Breast epithelium (tissue), 4 donors: Measurements from ENCODE around the gene PAPPA. TPM values are rescaled to one million over a fixed set of nuclear protein-coding genes. Genes with fewer than 3 reads are reported as not detected.

Source experiments
- DNase-seq, 2 donors: peaks; one replicate each; pipeline ENCODE4 v3.0.0-alpha.2; 2019; ENCODE audit warnings: low spot score in 2 of 2
- H3K27ac ChIP-seq, 2 donors: fragments of 200-600 bp; sonication (generic) in 1 of 2; one replicate each; pipeline ENCODE4 v1.5.1; 2016 to 2019; ENCODE audit warnings: mild to moderate bottlenecking in 1 of 2
- H3K27me3 ChIP-seq, 2 donors: fragments of 200-600 bp; sonication (generic) in 1 of 2; one replicate each; pipeline versions ENCODE4 v1.5.1 to v1.6.0; 2017 to 2019; ENCODE audit warnings: control low read depth in 1 of 2, mild to moderate bottlenecking in 1 of 2
- H3K36me3 ChIP-seq: fragments of 200-600 bp; one replicate; pipeline ENCODE4 v1.5.1; 2019
- H3K4me1 ChIP-seq, 2 donors: fragments of 200-600 bp; sonication (generic); one replicate each; pipeline ENCODE4 v1.5.1; 2016 to 2019; ENCODE audit warnings: control low read depth in 1 of 2
- H3K4me3 ChIP-seq, 3 donors: fragments of 200-600 bp; sonication (generic); 1 replicate in 2 of 3; 2 replicates in 1 of 3; pipeline ENCODE4 v1.5.1; 2016 to 2019; ENCODE audit warnings: mild to moderate bottlenecking in 3 of 3, moderate library complexity in 2 of 3
- H3K9me3 ChIP-seq, 2 donors: fragments of 200-600 bp; sonication (generic) in 1 of 2; one replicate each; pipeline ENCODE4 v1.5.1; 2016 to 2019; ENCODE audit warnings: control low read depth in 1 of 2
- POLR2A ChIP-seq: fragments of 450-650 bp; IDR thresholded peaks from one replicate; pipeline ENCODE4 v1.6.1; 2016; ENCODE audit warnings: antibody characterized with exemption, mild to moderate bottlenecking, moderate library complexity
- POLR2AphosphoS5 ChIP-seq, 3 donors: sonication (generic); formaldehyde crosslinking; IDR thresholded peaks; one replicate each; pipeline ENCODE4 v1.6.1; 2017; ENCODE audit warnings: antibody characterized with exemption in 3 of 3
- intact Hi-C: fragments of 100-400 bp; cut with DNase I; formaldehyde crosslinking; loops from one replicate; pipeline ENCODE4 v1.15.1; 2023; ENCODE audit warnings: low total_unique reads
- total RNA-seq, 3 donors: library from RNA; depleted of rRNA; stranded (reverse); fragments of >200 nt; gene quantifications; one replicate each; pipeline ENCODE4 v1.1.0, GENCODE V29; 2016
- TF ChIP-seq, protein P1 (sequence below), 3 donors: fragments of 450-650 bp; IDR thresholded peaks; one replicate each; pipeline ENCODE4 v1.5.1; 2016 to 2017; ENCODE audit warnings: antibody characterized with exemption in 3 of 3, mild to moderate bottlenecking in 3 of 3, moderate library complexity in 3 of 3

Gene PAPPA
- total RNA-seq, 3 donors from 2014 or later, result 2.6 to 3.4 (median 3.4) TPM

- TF ChIP-seq POLR2A, result no peak
- no peak for TF ChIP-seq POLR2AphosphoS5 (IDR thresholded peaks at IDR 0.05)
- Histone ChIP-seq H3K4me1 (no peaks in the 10 kb centered on the region), H3K4me3 (no peak overlapping the region), H3K9me3 (no peaks in the 10 kb centered on the region), H3K27me3 (no peaks in the 10 kb centered on the region), H3K27ac (no peak overlapping the region), H3K36me3 (no peaks in the 10 kb centered on the region)
- intact Hi-C loops, result no loop called here
- no peak for DNase-seq
These were observed 38.2 kb downstream of the PAPPA start for GRCh38 chr9:116191576-116192415.

- Histone ChIP-seq H3K4me1 (no peaks in the 10 kb centered on the region), H3K27ac (no peak overlapping the region), H3K27me3 (no peaks in the 10 kb centered on the region), H3K4me3 (no peak overlapping the region), H3K9me3 (no peaks in the 10 kb centered on the region), H3K36me3 (no peaks in the 10 kb centered on the region)
- no peak for DNase-seq
- intact Hi-C loops, result no loop called here
- TF ChIP-seq POLR2A, result no peak
- TF ChIP-seq POLR2AphosphoS5 (IDR thresholded peaks at IDR 0.05), result no peak
- TF ChIP-seq, protein P1, sequence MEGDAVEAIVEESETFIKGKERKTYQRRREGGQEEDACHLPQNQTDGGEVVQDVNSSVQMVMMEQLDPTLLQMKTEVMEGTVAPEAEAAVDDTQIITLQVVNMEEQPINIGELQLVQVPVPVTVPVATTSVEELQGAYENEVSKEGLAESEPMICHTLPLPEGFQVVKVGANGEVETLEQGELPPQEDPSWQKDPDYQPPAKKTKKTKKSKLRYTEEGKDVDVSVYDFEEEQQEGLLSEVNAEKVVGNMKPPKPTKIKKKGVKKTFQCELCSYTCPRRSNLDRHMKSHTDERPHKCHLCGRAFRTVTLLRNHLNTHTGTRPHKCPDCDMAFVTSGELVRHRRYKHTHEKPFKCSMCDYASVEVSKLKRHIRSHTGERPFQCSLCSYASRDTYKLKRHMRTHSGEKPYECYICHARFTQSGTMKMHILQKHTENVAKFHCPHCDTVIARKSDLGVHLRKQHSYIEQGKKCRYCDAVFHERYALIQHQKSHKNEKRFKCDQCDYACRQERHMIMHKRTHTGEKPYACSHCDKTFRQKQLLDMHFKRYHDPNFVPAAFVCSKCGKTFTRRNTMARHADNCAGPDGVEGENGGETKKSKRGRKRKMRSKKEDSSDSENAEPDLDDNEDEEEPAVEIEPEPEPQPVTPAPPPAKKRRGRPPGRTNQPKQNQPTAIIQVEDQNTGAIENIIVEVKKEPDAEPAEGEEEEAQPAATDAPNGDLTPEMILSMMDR (IDR thresholded peaks at IDR 0.05), result no peak
These were observed 40.0 kb downstream of the PAPPA start for GRCh38 chr9:116193636-116194035.

DNA sequence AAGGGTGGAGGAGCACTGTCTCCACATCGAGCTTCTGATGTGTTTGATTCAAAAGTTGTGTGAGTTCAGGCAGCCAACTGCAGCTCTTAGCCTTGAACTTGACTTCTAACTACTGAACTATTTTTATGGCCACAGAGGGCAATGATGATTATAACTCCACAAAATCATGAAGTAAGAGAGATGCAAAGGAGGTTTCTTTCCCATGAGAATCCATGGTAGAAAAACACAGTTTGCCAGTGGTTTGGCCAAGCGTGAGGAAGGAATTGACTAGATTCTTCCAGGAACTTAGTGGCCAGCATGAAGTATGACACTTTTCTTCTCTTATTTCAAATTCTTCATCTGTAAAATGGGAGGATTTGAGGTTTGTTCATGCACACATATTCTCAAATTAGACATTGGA, 43.2 kb downstream of the PAPPA start:
- Histone ChIP-seq H3K4me3 (no peak overlapping the region), H3K4me1 (no peaks in the 10 kb centered on the region), H3K27ac (no peak overlapping the region), H3K27me3 (no peaks in the 10 kb centered on the region), H3K36me3 (no peaks in the 10 kb centered on the region), H3K9me3 (no peaks in the 10 kb centered on the region)
- no peak for DNase-seq
- TF ChIP-seq, protein P1 (IDR thresholded peaks at IDR 0.05), result no peak
- intact Hi-C loops, result no loop called here

DNA sequence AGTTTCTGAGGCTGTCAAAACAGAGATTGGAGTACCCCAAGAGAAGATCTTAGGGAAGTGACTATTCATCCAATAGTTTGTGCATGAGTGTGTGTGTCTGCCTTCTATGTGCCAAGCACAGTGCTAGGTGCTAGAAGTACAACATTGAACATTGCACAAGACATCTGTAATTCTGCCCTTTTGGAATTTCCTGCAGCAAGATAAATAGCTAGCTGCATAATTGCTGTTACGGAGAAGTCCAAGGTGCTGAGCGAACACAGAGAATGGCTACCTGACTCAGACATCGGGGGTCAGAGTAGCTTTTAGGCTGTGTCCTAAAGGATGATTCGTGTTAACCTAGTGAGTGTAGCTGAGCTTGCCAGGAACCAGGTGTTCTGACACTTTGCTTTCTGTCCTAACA, 44.8 kb downstream of the PAPPA start:
- intact Hi-C loops, result no loop called here

GRCh38 chr9:116202219-116202912, 48.8 kb downstream of the PAPPA start:
- peak in 1 of 2 donors; percentile 21 for DNase-seq
- Histone ChIP-seq H3K36me3 (no peaks in the 10 kb centered on the region), H3K4me1 (no peaks in the 10 kb centered on the region), H3K4me3 (no peak overlapping the region), H3K27me3 (no peaks in the 10 kb centered on the region), H3K9me3 (no peaks in the 10 kb centered on the region), H3K27ac (no peak overlapping the region)
- TF ChIP-seq POLR2A (no peak), POLR2AphosphoS5 (IDR thresholded peaks at IDR 0.05) (no peak)
- TF ChIP-seq, protein P1 (IDR thresholded peaks at IDR 0.05), result no peak
- intact Hi-C loops, result no loop called here

More for the DNA sequence above, 44.8 kb downstream of the PAPPA start:
- H3K36me3 ChIP-seq, result no peaks in the 10 kb centered on the region
- no peak for DNase-seq
- H3K27me3 ChIP-seq, result no peaks in the 10 kb centered on the region
- no peak overlapping the region for H3K27ac ChIP-seq
- H3K4me3 ChIP-seq, result no peak overlapping the region
- TF ChIP-seq POLR2A (no peak), POLR2AphosphoS5 (IDR thresholded peaks at IDR 0.05) (no peak)
- TF ChIP-seq, protein P1 (IDR thresholded peaks at IDR 0.05), result no peak
- H3K4me1 ChIP-seq, result no peaks in the 10 kb centered on the region
- H3K9me3 ChIP-seq, result no peaks in the 10 kb centered on the region
